PFSK-1 (cell line): ENCODE measurements around the gene RABGAP1L.

Experiments used
- FOXP2 ChIP-seq: optimal IDR thresholded peaks from 2 replicates; pipeline ENCODE3; 2011; ENCODE audit warnings: borderline replicate concordance, control low read depth, inconsistent platforms; ENCODE audit not compliant: insufficient read depth; ENCODE audit errors: extremely low read length, extremely low read depth
- POLR2AphosphoS5 ChIP-seq: IDR thresholded peaks from 2 replicates; pipeline ENCODE4 v1.6.1; 2012; ENCODE audit warnings: low read depth, mild to moderate bottlenecking, control low read depth, low read length, moderate library complexity
- SIN3A ChIP-seq: IDR thresholded peaks from 2 replicates; pipeline ENCODE4 v1.6.1; 2012; ENCODE audit warnings: mild to moderate bottlenecking, low read length, moderate library complexity, borderline replicate concordance; ENCODE audit not compliant: insufficient read depth
- TAF1 ChIP-seq: IDR thresholded peaks from 2 replicates; pipeline ENCODE4 v1.6.1; 2012; ENCODE audit warnings: low read length, control low read depth, borderline replicate concordance; ENCODE audit not compliant: insufficient read depth
- TF ChIP-seq, protein P1 (sequence below), 2 experiments: IDR thresholded peaks; 2 replicates each; pipeline versions ENCODE4 v1.6.1 to v1.8.0; 2011 to 2012; ENCODE audit warnings: low read depth in 2 of 2, low read length in 2 of 2, control low read depth in 1 of 2, inconsistent platforms in 1 of 2, mild to moderate bottlenecking in 1 of 2, moderate library complexity in 1 of 2; ENCODE audit not compliant: insufficient read depth in 1 of 2

Gene RABGAP1L

DNA sequence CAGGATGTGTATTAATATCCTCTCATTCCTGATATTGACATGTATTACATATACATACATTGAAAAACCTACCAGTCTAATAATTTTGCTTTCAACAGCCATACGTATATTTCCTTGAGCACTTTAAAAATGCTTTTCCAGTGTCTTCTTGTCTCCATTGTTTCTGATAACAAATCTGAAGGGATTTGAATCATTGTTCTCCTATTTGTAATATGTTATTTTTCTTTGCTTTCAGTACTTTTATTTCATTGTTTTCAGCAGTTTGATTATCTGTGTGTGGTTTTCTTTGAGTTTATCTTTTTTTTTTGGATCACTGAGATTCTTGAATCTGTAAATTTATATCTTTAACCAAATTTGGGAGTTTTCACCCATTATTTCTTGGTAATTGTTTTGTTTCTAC, 65.3 kb downstream of the RABGAP1L start:
- no peak for TF ChIP-seq TAF1
- no peak for TF ChIP-seq POLR2AphosphoS5

DNA sequence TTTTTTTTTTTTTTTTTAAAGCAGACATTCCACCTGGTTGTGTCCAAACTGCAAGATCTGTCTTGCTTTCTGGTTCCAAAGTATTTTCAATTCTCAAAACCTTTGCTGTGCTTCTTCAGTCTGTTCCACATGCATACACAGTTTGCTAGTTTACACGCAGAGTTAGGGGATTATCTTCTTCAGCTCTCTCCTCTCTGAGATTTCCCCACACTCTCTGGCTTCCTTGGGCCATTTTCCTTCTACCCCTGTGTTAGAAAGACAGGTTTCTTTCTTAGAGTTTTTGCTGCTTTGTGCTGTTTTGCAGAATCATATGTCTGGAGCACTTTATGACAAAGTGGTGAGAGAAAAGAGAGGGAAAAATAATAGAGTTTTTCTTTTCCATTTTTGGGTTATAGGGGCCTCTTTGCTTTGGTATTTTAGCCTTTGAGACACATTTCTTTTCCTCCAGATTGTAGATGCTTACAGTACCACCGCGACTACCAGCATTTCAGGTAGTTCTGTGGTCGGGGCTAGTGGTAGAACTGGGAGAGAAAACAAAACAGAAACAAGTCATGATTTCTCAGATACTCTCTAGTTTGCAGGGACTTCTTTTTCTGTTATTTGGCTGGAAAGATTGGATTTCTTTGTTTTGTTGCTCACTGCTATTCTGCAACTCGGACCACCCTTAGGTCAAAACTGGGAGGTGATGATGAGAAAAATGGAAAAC, 66.3 kb downstream of the RABGAP1L start:
- TF ChIP-seq FOXP2 (no peak), TAF1 (no peak), POLR2AphosphoS5 (no peak)

- no peak for TF ChIP-seq SIN3A
- TF ChIP-seq POLR2AphosphoS5: no peak
- no peak for TF ChIP-seq FOXP2
- TF ChIP-seq TAF1: no peak
- TF ChIP-seq, protein P1, sequence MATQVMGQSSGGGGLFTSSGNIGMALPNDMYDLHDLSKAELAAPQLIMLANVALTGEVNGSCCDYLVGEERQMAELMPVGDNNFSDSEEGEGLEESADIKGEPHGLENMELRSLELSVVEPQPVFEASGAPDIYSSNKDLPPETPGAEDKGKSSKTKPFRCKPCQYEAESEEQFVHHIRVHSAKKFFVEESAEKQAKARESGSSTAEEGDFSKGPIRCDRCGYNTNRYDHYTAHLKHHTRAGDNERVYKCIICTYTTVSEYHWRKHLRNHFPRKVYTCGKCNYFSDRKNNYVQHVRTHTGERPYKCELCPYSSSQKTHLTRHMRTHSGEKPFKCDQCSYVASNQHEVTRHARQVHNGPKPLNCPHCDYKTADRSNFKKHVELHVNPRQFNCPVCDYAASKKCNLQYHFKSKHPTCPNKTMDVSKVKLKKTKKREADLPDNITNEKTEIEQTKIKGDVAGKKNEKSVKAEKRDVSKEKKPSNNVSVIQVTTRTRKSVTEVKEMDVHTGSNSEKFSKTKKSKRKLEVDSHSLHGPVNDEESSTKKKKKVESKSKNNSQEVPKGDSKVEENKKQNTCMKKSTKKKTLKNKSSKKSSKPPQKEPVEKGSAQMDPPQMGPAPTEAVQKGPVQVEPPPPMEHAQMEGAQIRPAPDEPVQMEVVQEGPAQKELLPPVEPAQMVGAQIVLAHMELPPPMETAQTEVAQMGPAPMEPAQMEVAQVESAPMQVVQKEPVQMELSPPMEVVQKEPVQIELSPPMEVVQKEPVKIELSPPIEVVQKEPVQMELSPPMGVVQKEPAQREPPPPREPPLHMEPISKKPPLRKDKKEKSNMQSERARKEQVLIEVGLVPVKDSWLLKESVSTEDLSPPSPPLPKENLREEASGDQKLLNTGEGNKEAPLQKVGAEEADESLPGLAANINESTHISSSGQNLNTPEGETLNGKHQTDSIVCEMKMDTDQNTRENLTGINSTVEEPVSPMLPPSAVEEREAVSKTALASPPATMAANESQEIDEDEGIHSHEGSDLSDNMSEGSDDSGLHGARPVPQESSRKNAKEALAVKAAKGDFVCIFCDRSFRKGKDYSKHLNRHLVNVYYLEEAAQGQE (IDR thresholded peaks at IDR 0.05; ENCODE audit: insufficient read depth in 1 of 2, low read depth in 2 of 2, low read length in 2 of 2): no peak
These were observed 71.1 kb downstream of the RABGAP1L start for GRCh38 chr1:174230399-174230798.

DNA sequence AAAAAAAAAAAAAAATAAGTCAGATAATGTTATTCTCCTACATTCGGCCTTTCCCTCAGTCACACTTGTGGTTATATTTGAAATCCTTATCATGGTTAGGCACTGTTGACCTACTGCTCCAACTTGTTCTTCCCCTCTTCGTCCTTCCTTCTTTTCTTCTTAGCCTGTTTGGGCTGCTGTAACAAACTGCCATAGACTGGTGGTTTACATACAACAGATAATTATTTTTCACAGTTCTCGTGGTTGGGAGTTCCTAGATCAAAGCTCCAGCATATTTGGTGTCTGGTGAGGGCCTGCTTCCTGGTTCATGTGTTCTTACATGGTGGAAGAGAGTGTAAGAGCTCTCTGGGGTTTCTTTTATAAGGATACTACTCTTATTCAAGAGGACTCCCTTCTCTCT, 73.4 kb downstream of the RABGAP1L start:
- TF ChIP-seq POLR2AphosphoS5 (no peak), TAF1 (no peak), FOXP2 (no peak), SIN3A (no peak)
- TF ChIP-seq, protein P1 (IDR thresholded peaks at IDR 0.05; ENCODE audit: insufficient read depth in 1 of 2, low read depth in 2 of 2, low read length in 2 of 2): no peak

- TF ChIP-seq POLR2AphosphoS5 (no peak), FOXP2 (no peak), TAF1 (no peak), SIN3A (no peak)
- TF ChIP-seq, protein P1 (IDR thresholded peaks at IDR 0.05; ENCODE audit: insufficient read depth in 1 of 2, low read depth in 2 of 2, low read length in 2 of 2): no peak
These were observed 80.2 kb downstream of the RABGAP1L start for GRCh38 chr1:174239541-174239940.

- TF ChIP-seq FOXP2 (no peak), TAF1 (no peak), POLR2AphosphoS5 (no peak), SIN3A (no peak)
- TF ChIP-seq, protein P1 (IDR thresholded peaks at IDR 0.05; ENCODE audit: insufficient read depth in 1 of 2, low read depth in 2 of 2, low read length in 2 of 2): no peak
These were observed 83.5 kb downstream of the RABGAP1L start for GRCh38 chr1:174242856-174243255.
